ENCODE data around the gene COL23A1. TPM values are rescaled to one million over a fixed set of nuclear protein-coding genes. Genes with fewer than 3 reads are reported as not detected.

Gene COL23A1
- total and polyA plus RNA-seq, 2 donors (not counting 1 experiment from before 2014, with no cell fraction given), result not detected

DNA sequence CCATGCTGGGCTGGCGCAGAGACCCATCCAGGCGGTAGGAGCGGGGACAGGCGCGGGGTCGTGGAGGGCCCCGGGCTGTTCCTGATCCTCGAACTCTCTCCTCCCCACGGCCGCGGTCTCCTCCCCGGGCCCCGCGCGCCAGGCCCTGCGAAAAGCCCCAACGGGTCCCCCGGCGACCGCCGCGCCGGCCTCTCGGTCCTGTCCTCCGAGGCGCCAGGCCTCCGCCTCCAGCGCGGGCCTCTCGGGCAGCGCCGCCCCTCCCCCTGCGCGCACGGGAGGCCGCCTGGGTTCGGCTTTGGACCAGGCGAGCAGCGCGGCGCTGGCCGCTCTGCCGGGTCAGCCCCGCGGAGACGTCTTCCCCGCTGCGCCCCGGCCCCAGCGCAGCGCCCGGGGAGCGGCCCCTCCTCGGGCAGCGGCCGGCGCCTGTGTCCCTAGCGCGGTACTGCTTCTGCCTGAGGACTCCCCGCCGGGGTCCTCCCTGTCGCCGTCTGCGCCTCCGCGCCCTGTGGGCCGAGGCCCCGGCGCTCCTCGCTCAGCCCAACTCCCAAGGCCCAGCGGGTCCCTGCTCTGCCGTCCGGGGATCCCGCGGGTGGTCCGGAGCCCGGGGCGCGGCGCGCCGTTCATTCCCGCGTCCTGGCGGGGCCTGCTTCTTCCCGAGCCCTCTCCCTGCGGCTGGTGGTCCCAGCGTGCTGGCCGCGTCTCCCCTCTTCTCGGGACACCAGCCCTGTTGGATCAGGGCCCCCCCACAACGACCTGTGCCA, 13.4 kb downstream of the COL23A1 start:
- TF ChIP-seq, protein P1, sequence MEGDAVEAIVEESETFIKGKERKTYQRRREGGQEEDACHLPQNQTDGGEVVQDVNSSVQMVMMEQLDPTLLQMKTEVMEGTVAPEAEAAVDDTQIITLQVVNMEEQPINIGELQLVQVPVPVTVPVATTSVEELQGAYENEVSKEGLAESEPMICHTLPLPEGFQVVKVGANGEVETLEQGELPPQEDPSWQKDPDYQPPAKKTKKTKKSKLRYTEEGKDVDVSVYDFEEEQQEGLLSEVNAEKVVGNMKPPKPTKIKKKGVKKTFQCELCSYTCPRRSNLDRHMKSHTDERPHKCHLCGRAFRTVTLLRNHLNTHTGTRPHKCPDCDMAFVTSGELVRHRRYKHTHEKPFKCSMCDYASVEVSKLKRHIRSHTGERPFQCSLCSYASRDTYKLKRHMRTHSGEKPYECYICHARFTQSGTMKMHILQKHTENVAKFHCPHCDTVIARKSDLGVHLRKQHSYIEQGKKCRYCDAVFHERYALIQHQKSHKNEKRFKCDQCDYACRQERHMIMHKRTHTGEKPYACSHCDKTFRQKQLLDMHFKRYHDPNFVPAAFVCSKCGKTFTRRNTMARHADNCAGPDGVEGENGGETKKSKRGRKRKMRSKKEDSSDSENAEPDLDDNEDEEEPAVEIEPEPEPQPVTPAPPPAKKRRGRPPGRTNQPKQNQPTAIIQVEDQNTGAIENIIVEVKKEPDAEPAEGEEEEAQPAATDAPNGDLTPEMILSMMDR (conservative IDR thresholded peaks at IDR 0.05 in 1 of 2, IDR thresholded peaks at IDR 0.05 in 1 of 2; ENCODE audit: low read depth in 1 of 2, low read length in 2 of 2), result no peak
- no peak for TF ChIP-seq EZH2 (IDR thresholded peaks at IDR 0.05; ENCODE audit: low read length, missing control alignments)
- no peak overlapping the region for H3K9ac ChIP-seq (ENCODE audit: insufficient read depth, low read length)
- H2AFZ ChIP-seq (ENCODE audit: low read length), result no peak overlapping the region
- no peaks in the 10 kb centered on the region for H3K79me2 ChIP-seq (ENCODE audit: control insufficient read depth, insufficient read depth, low read length)
- H3K27ac ChIP-seq (ENCODE audit: insufficient read depth, low read length), result no peak overlapping the region
- H4K20me1 ChIP-seq (ENCODE audit: control insufficient read depth, extremely low read depth, insufficient read depth, low read length), result no peaks in the 10 kb centered on the region
- H3K4me1 ChIP-seq (ENCODE audit: control insufficient read depth, extremely low read depth, insufficient read depth, low read length), result no peaks in the 10 kb centered on the region
- DNase-seq (ENCODE audit: low read depth in 2 of 2), result no peak
- H3K9me3 ChIP-seq (ENCODE audit: control insufficient read depth, insufficient read depth, low read depth, low read length), result no peaks in the 10 kb centered on the region
- no peaks in the 10 kb centered on the region for H3K36me3 ChIP-seq (ENCODE audit: control insufficient read depth, insufficient read depth, low read length)
- H3K4me3 ChIP-seq (replicated peaks in 1 of 4; ENCODE audit: control extremely low read depth in 1 of 4, insufficient read depth in 1 of 4, low read depth in 3 of 4, low read length in 4 of 4), result no peak overlapping the region
- no peaks in the 10 kb centered on the region for H3K27me3 ChIP-seq (ENCODE audit: control insufficient read depth, insufficient read depth, low read length)
- no peak overlapping the region for H3K4me2 ChIP-seq (ENCODE audit: extremely low read depth, insufficient read depth, low read length)

DNA sequence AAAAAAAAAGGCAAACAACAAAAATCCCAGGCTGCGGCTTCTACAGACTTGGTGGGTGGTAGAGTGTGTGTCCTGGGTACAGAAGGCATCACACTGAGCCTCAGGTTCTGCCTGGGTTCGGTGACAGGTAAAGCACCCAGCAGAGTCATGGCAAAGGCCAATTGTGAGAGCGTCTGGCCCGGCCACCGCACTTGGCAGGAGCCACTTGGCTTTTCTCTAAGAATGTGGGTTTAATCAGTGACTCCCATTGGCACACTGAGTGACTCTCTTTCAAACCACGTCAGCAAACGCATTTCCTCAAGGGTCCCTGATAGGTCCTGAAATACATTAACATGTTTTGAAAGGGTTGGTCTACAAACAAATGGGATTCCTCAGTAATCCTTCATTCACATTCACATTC, 17.0 kb downstream of the COL23A1 start:
- H4K20me1 ChIP-seq (ENCODE audit: control insufficient read depth, extremely low read depth, insufficient read depth, low read length), result no peaks in the 10 kb centered on the region
- no peak overlapping the region for H2AFZ ChIP-seq (ENCODE audit: low read length)
- no peaks in the 10 kb centered on the region for H3K79me2 ChIP-seq (ENCODE audit: control insufficient read depth, insufficient read depth, low read length)
- H3K4me1 ChIP-seq (ENCODE audit: control insufficient read depth, extremely low read depth, insufficient read depth, low read length), result no peaks in the 10 kb centered on the region
- no peak overlapping the region for H3K4me2 ChIP-seq (ENCODE audit: extremely low read depth, insufficient read depth, low read length)
- H3K27ac ChIP-seq (ENCODE audit: insufficient read depth, low read length), result no peak overlapping the region
- TF ChIP-seq, protein P1 (conservative IDR thresholded peaks at IDR 0.05 in 1 of 2, IDR thresholded peaks at IDR 0.05 in 1 of 2; ENCODE audit: low read depth in 1 of 2, low read length in 2 of 2), result no peak
- no peak for TF ChIP-seq EZH2 (IDR thresholded peaks at IDR 0.05; ENCODE audit: low read length, missing control alignments)
- DNase-seq (ENCODE audit: low read depth in 2 of 2), result no peak
- H3K36me3 ChIP-seq (ENCODE audit: control insufficient read depth, insufficient read depth, low read length), result no peaks in the 10 kb centered on the region
- H3K27me3 ChIP-seq (ENCODE audit: control insufficient read depth, insufficient read depth, low read length), result no peaks in the 10 kb centered on the region
- no peak overlapping the region for H3K9ac ChIP-seq (ENCODE audit: insufficient read depth, low read length)
- H3K4me3 ChIP-seq (replicated peaks in 1 of 4; ENCODE audit: control extremely low read depth in 1 of 4, insufficient read depth in 1 of 4, low read depth in 3 of 4, low read length in 4 of 4), result no peak overlapping the region
- H3K9me3 ChIP-seq (ENCODE audit: control insufficient read depth, insufficient read depth, low read depth, low read length), result no peaks in the 10 kb centered on the region

DNA sequence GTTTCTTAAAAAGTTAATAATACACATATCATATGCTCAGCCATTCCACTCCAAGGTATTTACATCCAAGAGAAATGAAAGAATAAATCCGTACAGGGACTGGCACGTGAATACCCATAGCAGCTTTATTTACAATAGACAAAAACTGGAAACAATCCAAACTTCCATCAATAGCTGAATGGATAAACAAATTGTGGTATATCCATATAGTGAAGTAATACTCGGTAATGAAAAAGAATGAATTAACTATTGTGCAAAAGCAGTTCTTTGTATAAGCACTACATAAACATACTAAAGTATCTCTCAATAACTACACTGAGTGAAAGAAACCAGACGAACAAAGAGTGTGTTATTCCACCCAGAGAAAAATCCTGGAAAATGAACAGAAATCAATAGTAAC, 17.6 kb downstream of the COL23A1 start:
- no peaks in the 10 kb centered on the region for H3K27me3 ChIP-seq (ENCODE audit: control insufficient read depth, insufficient read depth, low read length)
- TF ChIP-seq, protein P1 (conservative IDR thresholded peaks at IDR 0.05 in 1 of 2, IDR thresholded peaks at IDR 0.05 in 1 of 2; ENCODE audit: low read depth in 1 of 2, low read length in 2 of 2), result no peak
- no peak for TF ChIP-seq EZH2 (IDR thresholded peaks at IDR 0.05; ENCODE audit: low read length, missing control alignments)
- no peak overlapping the region for H3K9ac ChIP-seq (ENCODE audit: insufficient read depth, low read length)
- H3K4me3 ChIP-seq (replicated peaks in 1 of 4; ENCODE audit: control extremely low read depth in 1 of 4, insufficient read depth in 1 of 4, low read depth in 3 of 4, low read length in 4 of 4), result no peak overlapping the region
- H3K4me1 ChIP-seq (ENCODE audit: control insufficient read depth, extremely low read depth, insufficient read depth, low read length), result no peaks in the 10 kb centered on the region
- H3K4me2 ChIP-seq (ENCODE audit: extremely low read depth, insufficient read depth, low read length), result no peak overlapping the region
- no peaks in the 10 kb centered on the region for H3K79me2 ChIP-seq (ENCODE audit: control insufficient read depth, insufficient read depth, low read length)
- no peak overlapping the region for H2AFZ ChIP-seq (ENCODE audit: low read length)
- no peaks in the 10 kb centered on the region for H4K20me1 ChIP-seq (ENCODE audit: control insufficient read depth, extremely low read depth, insufficient read depth, low read length)
- no peak overlapping the region for H3K27ac ChIP-seq (ENCODE audit: insufficient read depth, low read length)
- H3K36me3 ChIP-seq (ENCODE audit: control insufficient read depth, insufficient read depth, low read length), result no peaks in the 10 kb centered on the region
- DNase-seq (ENCODE audit: low read depth in 2 of 2), result no peak
- H3K9me3 ChIP-seq (ENCODE audit: control insufficient read depth, insufficient read depth, low read depth, low read length), result no peaks in the 10 kb centered on the region

Measured in fibroblast of lung (primary cell).